ENCODE measurements around the gene HHIPL1.
"Not testable (repeated sequence)": the region's sequence is repeated elsewhere in the genome, so short reads cannot be mapped to it uniquely, and the experiment has no call there.

Gene HHIPL1

GRCh38 chr14:99660006-99660566 lies 15.2 kb downstream of the HHIPL1 start:
- DNase-seq (ENCODE audit: low spot score): no peak

DNA sequence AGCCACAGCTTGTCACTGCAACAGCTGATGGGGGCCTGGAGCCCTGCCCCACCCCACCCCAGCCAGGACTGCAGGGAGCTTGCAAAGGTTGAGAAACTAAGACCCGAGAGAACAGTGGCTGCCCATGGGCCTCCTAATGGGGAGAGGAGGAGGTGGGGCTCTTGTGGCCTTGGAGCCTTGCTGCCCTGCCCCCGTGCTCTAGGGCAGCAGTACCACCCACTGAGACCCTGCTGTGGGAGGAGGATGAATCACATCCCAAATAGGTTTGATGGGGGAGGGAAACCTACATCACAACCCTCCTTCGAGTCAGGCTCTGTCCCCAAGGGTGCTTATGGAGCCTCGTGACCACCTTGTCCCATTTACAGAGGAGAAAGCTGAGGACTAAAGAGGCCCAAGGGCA lies 15.9 kb downstream of the HHIPL1 start:
- DNase-seq (ENCODE audit: low spot score): no peak

DNA sequence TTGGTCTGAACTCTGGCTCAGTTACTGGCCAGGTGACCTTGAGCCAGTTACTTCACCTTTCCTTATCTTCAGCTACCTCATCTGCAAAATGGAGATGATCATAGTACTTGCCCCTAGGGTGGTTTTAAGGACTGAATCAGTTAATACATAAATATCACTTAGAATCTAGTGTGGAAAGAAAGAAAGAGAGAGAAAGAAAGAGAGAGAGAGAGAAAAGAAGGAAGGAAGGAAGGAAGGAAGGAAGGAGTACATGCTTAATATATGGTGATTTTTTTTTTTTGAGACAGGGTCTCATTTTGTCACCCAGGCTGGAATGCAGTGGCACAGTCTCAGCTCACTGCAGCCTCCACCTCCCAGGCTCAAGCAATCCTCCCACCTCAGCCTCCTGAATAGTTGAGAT lies 16.3 kb downstream of the HHIPL1 start:
- not testable (repeated sequence) for DNase-seq (ENCODE audit: low spot score)

DNA sequence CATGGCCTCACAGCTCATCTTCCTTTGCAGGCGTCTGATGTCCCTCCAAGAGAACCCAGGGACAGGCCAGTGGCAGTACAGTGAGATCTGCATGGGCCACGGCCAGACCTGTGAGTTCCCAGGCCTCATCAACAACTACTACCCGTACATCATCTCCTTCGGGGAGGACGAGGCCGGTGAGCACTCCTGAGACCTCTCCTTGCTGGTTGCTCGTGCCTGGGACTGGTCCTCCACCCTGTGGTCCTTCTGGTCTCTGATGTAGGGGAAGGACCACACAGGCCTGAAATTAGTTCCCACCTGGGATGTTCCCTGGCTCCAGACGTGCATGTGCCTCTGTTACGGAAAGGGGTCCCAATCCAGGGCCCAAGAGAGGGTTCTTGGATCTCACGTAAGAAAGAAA lies 17.9 kb downstream of the HHIPL1 start:
- DNase-seq (ENCODE audit: low spot score): no peak

DNA sequence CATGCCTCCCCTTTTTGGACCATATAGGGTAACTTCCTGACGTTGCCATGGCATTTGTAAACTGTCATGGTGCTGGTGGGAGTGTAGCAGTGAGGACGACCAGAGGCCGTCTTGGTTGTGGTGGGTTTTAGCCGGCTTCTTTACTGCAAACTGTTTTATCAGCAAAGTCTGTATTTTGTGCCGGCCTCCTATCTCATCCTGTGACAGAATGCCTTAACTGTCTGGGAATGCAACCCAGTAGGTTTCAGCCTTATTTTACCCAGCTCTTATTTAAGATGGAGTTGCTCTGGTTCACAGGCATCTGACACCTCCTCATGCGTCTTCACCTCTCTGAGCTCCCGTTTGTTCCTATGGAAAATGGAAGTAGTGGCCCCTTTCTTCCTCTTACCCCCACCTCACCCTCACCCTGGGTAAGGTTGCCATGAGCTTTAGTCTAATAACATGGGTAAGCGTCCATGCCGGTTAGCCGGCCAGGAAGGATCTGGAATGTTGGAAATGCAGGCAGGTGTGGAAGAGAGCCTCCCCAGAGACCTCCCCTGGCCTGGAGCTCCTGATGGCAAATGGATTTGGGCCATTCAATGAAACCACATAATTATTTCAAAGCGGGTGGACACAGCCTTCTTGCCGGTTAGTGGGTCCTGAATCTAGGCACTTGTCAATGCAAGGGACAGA lies 18.6 kb downstream of the HHIPL1 start:
- no peak for DNase-seq (ENCODE audit: low spot score)

- peak; percentile 54 for DNase-seq (ENCODE audit: low spot score)
These were observed 19.4 kb downstream of the HHIPL1 start for GRCh38 chr14:99664058-99664936.

DNA sequence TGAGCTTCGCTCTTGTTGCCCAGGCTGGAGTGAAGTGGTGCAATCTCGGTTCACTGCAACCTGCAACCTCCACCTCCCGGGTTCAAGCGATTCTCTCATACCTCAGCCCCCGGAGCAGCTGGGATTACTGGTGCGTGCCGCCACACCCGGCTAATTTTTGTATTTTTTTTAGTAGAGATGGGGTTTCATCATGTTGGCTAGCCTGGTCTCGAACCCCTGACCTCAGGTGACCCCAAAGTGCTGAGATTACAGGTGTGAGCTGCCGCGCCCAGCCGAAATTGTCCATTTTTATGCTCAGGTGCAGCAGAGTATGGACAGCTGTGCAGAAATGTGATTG lies 20.0 kb downstream of the HHIPL1 start:
- DNase-seq (ENCODE audit: low spot score): no peak

DNA sequence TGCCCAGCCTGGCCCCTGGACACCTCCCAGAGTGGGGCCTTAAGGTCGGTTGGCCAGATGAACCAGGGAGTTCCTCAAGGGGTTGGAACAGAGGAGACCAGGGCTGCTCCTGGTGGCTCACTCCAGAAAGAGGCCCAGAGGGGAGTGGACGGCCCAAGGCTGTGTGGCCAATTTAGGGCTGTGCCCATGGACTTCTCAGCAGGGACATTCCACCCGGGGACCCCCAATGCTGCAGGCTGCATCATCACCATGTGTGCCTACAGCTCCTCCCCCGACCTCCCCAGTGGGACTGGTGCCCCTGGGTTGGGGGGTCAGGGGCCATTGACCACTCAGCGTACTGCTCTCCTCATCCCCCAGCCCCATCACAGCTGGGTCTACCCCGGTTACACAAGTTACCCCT lies 21.6 kb downstream of the HHIPL1 start:
- no peak for DNase-seq (ENCODE audit: low spot score)

DNA sequence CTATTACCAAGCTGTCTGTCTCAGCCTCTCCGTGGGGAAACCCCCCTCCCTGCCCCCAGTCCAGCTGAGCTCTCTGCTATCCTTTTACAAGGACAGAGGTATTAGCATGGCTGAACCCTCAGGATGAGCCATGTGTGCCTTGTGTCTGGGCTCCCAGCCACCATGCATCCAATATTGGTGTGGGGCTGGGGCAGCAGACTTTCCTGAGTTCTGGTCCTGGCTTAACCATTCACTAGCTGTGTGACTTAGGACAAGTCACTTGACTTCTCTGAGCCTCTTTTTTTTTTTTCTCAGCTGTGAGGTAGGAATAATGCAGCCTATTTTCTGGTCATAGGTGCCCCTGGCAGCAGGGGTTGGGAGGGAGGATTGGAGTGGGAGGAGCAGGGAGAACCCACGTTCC lies 22.1 kb downstream of the HHIPL1 start:
- DNase-seq (ENCODE audit: low spot score): no peak

DNA sequence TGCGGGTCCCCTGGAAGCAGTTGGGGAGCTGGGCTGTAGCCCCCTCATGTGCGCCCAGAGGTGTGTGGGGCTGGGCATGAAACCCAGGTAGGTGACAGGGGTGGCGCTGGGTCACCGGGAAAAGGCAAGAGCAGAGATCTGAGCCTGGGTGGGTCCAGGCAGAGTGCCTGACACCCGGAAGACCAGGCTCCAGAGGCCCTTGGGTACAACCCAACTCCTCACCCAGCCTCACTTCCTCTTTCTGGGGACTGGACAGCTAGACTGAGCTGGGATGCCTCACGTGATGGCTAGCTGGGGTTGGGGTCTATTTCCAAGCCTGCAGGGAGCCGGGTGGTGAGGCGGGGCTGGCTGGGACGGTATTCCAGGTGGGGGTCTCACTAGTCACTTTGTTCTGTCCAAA lies 22.9 kb downstream of the HHIPL1 start:
- no peak for DNase-seq (ENCODE audit: low spot score)

- DNase-seq (ENCODE audit: low spot score): no peak
These were observed 23.7 kb downstream of the HHIPL1 start for GRCh38 chr14:99668307-99669295.

DNA sequence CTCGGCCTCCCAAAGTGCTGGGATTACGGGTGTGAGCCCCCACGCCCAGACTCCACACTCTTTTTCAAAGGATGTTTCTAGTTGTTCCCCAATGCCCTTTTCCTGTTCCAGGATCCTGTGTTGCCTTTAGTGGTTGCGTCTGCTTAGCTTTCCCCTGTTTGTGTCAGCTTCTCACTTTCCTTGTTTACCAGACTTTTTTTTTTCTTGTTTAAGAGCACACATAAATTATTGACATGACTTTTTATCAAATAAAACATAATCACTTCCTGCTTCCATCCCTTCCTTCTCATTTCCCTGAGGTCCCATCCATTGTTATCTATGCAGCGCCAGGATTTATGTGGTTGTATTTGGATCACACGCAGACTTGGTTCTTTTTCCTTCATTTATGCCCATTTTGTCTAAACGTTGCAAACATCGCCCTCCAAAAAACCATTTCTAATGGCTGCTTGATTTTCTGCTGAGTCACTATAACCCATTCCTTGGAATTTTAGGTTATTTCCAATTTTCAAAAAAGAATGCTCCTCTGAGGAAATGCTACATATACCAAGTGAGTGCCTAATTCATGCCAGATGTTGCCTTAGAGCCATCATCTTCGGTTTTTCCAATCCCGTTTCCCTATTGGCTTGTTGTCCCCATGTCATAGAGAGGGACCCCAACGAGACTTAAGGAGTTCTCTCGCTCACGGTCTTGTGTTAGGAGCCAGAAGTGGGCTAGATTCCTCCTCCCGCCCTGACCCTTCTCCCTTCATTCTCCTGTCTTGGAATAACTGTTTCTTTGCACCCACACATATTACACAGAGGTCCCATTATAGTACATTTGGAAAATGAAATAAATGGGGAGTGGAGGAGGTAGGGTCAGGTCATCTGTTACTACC lies 25.7 kb downstream of the HHIPL1 start:
- DNase-seq (ENCODE audit: low spot score): no peak

DNA sequence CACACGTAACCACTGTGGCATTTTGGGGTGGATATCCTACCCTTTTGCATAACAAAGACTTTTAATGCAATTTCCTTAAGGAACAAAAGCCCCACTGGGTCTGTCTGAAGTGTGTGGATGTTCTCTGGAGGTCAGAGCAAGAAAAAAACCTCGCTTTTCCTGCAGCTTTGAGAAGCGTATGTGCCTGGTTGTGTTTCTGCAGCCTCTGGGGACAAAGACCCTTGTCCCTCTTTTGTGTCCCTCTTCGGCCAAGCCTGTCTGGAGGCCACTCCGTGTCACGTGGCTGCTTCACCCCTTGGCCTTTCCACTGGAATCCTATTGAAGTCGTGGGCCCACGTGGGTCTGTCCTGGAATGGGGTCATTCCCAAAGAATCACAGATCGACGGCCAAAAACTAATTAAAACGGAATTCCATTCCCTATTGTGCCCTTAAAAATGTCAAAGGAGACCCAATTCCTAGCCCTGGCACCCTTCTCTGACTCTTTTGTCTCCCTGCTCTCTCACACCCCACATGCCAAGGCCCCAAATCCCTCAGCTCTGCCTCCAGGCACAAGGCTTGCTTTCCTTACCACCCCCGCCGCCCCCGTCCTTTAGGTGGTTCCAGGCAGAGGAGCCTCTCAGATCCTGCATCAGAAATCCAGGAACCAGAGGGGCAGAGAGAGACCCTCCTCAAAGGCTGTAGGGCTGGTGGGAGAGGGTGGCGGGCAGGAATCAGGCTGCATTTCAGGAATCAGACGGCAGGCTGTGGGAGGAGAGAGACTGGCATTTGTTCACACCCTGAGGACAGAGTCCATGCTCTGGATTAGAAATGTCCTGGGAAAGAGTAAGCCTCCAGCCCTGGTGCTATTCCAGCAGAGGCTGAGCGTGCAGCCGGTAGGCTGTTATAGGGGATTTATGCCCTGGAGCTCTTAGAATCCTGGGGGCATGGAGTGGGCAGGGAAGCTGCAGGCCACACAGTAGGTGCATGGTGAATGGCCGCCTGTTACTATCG lies 26.6 kb downstream of the HHIPL1 start:
- no peak for DNase-seq (ENCODE audit: low spot score)

- no peak for DNase-seq (ENCODE audit: low spot score)
These were observed 27.8 kb downstream of the HHIPL1 start for GRCh38 chr14:99672506-99673304.

DNA sequence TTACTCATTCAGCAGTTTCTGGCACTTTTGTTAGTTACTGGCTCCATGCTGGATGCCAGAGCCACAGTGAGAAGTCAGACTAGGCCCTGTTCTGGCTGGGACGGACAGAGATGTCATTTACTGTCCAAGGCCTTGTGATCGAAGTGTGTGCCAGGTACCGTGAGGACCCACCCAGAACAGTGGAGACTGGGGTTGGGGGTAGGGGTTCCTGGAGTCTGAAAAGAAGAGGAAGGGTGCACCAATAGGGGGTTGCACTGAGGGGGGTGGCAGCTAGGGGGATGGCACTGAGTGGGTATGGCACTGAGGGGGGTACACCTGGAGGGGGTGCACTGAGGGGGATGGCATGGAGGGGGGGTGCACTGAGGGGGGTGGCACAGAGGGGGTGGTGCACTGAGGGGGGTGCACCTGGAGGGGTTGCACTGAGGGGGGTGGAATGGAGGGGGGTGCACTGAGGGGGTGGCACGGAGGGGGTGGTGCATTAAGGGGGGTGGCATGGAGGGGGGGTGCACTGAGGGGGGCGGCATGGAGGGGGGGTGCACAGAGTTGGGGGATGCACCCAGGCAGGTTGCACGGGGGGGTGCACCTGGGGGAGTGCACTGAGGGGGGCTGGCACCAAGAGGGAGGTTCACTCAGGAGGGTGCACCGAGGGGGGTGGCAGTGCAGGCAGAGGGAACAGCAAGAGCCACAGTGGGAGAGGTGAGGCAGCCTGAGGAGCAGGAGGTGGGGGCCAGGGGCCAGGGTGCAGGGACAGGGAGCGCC lies 28.6 kb downstream of the HHIPL1 start:
- DNase-seq (ENCODE audit: low spot score): no peak

GRCh38 chr14:99674064-99674650 lies 29.2 kb downstream of the HHIPL1 start:
- DNase-seq (ENCODE audit: low spot score): no peak

GRCh38 chr14:99674776-99675381 lies 29.9 kb downstream of the HHIPL1 start:
- DNase-seq (ENCODE audit: low spot score): no peak

All from hepatic stellate cell (primary cell).